Embryonic facial prominence (tissue), 1 donor: ENCODE measurements around the gene G6PC3.
A peak's percentile ranks its signal among the peaks of the same experiment; 100 is the strongest.
"Not testable (repeated sequence)": the region's sequence is repeated elsewhere in the genome, so short reads cannot be mapped to it uniquely, and the experiment has no call there.

Source experiments
- DNase-seq: peaks from one replicate; pipeline ENCODE4 v3.0.0-alpha.2; 2016; ENCODE audit errors: extremely low spot score

Gene G6PC3

GRCh38 chr17:44108440-44109311, 38.1 kb downstream of the G6PC3 start:
- no peak for DNase-seq

DNA sequence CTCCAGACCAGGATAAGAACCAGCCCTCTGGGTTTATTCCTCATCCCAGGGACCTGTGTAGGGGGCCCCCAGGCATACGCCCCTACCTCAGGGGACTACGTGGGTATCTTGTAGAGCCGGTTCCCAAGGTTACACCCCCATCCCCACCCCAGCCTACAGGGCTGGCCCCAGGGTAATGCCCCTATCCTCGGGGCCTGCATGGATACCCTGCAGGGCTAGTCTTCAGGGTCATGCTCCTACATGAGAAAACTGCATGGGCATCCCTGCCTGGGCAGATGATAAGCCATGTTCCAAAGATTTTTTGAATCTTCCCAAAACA, 38.7 kb downstream of the G6PC3 start:
- DNase-seq, result no peak

- no peak for DNase-seq
These were observed 39.6 kb downstream of the G6PC3 start for GRCh38 chr17:44110011-44110686.

DNA sequence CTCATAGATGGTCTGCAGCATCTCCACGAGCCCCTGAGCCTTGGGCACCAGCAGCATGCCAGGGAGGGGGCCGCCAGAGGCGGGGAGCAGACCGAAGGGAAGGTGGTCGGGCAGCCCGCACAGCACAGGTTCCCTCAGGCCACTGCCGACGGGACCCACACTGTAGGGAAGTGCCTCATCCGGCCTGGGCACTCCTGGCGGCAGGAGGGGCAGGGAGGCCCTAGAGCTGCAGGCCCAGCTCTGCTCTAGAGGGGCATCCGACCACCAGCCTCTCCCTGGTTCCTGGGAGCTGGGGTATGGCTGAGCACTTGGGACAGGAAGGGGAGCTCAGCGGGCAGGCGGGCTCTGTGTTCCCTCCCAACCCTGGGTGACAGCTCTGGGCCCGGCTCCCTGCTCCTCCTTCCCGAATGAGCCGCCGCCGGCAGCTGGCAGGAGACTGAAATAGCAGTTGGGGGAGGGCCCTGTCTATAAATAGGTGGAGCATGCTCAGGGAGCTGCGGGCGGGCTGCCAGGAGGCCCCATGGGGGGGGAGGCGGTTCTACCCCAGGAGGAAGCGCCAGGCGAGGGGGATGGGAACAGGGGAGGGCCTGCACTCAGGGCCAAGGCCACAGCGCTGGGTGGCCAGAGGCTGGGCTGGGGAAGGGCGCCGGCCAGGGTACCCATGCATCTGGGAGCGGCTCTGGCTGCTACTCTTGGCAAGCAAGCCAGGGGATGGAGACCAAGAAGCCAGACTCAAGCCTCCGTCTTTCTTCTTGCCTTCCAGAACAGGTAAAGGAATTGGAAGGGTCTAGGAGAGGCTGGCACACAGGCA, 40.5 kb downstream of the G6PC3 start:
- peak; percentile 83 for DNase-seq

DNA sequence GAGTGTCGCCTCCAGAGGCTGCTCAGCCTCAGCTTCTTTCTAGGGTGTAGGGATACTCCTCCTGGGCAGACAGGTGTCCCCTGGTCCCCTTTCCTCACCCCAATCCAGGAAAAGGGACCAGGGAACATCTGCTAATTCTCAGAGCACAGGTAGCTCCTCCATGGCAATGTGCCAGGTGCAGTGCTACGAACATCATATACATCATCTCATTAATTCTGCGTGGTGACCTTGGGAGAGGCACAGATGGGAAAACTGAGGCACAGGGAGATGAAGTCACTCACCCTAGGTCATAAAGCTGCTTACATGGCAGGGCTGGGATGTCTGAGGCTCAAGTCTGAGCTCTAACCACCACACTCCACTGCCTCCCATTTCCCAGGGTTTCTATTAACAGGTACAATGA, 41.2 kb downstream of the G6PC3 start:
- DNase-seq, result no peak

DNA sequence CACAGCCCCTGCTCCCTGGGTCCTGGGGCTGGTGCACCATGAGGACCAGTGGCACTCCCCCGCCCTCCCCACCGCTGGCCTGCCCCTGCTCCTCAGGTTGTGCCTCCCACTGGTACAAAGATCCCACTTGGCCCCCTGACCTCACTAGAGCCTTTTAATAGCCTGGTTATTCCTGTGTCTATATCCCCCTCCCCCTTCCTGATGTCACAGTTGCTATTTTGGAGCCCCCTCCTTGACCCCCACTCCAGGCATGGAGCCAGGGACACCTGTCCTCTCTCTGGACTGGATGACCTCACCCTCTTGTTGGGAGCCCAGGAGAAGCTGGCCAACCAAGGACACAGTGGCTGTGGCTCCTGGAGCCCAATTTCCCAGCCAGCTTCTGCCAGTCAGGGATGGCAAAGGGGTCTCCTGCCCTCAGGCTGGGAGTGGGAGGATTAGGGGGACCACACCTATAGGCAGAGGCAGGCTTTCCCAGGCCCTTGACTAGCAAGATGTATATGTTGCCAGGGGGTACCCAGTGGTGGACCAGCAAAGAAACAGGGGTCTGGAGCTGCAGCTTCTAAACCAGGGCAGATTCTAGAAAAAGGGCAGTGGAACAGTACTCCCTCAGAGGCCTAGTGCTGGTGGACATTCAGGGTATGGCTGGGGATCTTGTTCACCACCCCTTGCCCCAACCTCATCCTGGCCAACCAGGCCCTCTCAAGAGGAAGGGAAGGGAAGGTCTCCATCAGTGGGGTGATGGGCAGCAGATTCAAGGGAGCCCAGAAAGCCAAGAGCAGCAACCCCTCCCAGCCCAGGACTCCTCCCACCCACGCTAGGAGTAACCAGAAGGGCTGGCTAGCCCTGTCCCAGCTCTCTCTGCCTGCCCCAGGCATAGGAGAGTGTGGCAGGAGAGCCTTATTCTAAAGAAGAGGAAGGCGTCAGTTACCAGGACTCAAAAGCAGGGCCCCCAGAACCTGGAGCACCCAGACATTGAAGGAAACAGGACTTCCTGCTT, 42.0 kb downstream of the G6PC3 start:
- DNase-seq, result no peak

GRCh38 chr17:44113382-44113781, 42.8 kb downstream of the G6PC3 start:
- no peak for DNase-seq

DNA sequence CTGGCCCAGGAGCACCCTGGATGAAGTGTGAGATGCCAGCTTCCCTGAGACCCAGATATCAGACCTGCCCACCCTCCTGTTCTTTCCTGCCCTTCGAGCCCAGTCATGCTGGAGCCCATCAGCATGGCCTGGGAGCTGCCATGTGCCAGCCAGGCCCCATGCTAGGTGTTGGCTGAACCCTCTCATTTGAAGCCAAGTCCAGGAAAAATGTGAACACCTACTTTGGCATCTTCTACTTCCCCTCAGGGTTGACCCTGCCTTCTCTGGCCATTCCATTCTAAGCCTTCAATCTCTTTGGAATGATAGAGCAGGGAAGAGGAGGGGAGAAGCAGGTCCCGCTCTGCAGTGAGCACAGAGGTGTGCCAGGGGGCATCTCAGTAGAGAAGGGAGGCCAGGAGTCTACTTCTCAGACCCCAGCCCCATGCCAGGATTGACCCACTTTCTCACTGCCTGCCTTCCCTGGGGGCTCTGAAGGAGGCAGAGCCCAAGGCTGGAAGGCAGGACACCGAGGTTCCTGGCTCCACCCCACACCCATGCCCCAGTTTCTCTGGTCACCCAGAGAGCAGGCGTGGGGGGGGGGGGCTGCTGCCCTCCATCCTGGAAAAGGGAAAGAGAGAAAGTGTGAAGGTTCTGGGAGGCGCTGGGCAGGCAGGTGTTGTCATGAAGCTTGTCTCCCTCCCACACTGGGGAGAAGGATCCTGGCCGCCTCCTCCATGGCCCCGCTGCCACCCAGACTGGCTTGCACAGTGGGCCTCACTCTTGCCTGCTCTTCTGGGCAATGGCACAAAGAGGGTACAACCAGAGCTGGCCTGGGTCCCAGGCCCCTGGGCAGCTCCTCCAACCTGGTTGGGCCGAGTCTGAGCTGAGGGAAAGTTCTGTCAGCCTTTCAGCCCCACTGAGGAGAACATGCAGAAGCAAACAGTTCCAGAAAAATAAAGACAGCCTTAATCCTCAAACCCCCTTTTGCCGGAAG, 43.6 kb downstream of the G6PC3 start:
- DNase-seq, result no peak

DNA sequence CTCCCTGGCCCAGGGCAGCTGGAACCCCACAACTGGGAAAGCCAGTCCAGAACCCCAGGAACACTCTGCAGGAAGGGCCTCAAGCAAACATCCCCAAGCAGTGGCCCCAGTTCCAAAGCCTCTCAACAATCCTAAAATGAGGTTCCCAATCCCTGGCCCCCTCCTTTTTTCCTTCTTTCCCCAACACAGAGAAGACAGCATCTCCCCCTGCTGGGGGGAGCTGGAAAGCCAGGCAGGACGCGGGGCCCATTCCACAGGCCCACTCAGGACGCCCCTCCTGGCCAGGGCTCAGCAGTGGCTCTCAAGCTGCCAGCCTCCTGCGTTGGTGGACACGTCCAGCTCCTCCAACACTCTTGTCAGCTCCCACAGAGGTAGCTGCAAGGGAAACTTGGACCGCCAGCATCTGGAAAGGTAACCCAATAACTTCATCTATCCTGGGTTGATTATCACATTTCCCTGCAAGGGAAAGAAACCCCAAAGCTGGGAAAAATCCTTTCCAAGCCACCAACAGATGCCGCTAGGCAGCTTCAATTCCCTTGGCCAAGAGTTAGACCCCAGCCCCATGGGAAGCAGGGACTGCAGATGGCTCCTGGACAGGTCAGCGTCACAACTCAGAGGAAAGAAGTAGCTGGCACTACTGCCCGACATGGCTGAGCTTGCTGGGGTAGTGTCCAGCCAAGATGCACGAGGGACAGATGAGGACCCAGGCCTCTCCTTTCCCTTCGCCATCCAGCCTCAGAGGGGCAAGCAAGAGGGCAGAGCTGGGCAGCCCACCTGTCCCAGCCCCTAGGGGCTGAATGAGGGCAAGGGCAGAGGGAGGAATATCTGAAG, 45.3 kb downstream of the G6PC3 start:
- no peak for DNase-seq

GRCh38 chr17:44117351-44117750, 46.8 kb downstream of the G6PC3 start:
- DNase-seq, result no peak

DNA sequence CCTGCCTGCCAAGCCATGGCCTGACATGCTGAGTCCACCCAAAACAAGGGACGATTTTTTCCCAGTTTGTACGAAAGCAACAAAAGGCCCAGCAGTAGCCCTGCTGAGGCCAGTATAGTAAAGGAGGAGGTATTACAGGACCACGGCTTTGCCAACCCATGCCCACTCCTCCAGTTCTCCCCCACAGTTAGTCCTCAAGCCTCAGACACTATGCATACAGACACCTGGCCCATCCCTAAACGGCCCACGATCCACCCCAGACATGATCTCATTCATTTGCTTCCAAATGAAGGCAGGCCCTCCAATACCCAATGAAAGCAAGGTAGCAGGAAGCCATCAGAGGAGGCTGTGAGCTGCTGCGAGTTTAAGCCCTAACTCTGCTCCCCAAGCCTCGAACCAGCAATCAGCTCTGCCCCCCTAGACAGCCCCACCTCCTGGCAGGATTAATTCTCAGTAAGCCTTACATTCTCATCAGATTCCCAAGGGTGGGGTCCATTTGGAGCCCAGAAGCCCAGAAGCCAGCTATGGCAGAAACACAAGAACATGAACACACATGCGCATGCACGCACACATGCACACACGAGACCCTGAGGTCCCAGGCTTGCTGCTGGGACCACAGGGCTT, 48.0 kb downstream of the G6PC3 start:
- no peak for DNase-seq

DNA sequence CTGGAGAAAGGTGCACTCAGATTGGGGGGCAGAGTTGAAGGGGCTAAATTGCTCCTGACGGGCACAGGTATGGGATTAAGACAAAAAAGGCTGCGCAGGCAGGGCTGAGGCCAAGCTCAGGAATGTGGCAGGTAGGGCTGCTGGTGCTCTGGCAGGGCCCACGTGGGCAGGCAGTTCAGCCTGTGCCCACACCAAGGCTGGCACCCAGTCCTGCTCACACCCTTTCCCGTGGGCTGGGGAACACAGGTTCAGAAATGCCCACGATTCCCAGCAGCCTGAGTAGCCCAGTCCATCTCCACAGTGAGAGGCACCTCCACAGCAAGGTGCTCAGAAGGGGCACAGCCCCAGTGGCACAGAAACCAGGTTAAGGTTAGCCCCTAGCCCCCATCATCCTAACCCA, 48.5 kb downstream of the G6PC3 start:
- no peak for DNase-seq

DNA sequence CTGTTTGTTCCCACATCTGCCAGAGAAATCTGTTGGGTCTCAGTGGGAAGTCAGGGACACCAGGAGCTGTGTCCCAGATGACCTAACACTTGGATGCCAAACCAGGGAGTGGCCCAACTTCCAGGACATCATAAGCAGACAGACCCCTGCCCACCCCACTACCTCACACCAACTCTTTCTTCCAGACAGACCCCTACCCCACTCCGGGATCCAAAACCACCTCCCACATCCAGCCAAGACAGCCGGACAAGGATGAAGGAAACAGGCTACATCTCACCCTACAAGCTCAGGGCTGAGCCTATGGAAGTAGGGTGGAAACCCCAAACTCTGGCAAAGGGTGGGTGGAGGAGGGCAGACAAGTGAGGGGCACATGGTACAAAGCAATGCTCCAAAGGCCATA, 49.3 kb downstream of the G6PC3 start:
- no peak for DNase-seq

DNA sequence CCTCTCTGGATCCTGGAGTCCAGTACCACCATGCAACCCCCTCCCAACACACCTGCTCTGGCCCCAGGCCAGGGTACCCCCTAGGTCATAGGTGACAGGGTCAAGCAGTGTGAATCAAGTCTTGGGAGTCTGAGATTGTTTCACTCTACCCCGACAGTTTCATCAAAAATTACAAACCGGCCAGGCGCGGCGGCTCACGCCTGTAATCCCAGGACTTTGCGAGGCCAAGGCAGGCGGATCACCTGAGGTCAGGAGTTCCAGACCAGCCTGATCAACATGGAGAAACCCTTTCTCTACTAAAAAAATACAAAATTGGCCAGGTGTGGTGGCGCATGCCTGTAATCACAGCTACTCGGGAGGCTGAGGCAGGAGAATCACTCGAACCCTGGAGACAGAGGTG, 49.7 kb downstream of the G6PC3 start:
- DNase-seq, result not testable (repeated sequence)

DNA sequence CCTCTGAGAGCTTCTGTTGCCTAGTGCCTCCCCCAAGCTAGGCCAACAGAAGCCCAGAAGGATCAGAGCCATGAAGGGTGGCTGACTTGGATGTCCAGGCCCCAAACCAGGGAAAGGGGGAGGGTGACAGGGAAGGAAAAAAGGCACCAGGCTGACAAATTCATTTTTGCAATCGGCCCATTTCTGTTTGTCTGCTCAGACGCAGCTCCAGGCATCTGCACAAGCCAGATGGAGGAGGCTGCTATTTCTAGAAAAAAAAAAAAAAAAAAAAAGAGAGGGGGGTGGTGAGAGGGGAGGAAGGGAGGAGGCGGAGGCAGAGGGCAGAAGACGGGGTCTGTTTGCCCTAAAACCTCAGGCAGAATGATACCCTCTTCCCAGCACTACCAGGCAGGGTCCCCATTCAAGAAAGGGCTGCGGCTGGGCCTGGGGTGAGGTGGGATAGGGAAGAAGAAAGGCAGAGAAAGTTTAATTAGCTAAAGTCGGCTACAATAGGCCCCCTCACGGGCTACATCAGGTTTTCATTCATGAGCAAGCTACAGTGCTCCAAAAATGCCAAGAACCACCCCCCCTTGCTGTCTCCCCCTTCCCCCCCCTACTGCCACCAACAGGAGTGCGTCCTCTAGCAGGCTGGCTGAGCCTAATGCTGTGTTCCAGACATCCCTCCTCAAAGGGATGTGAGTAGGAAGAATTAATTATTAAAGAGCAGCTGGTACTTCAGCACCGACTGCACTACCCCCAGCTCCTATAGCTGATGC, 50.5 kb downstream of the G6PC3 start:
- DNase-seq, result no peak

GRCh38 chr17:44121997-44122815, 51.7 kb downstream of the G6PC3 start:
- no peak for DNase-seq

- DNase-seq, result no peak
These were observed 52.4 kb downstream of the G6PC3 start for GRCh38 chr17:44122816-44123355.
